ENCODE measurements around the gene WHRN. TPM values are rescaled to one million over a fixed set of nuclear protein-coding genes. Genes with fewer than 3 reads are reported as not detected.

The WHRN gene
- total RNA-seq, 1 donor from 2014 or later: 0.52 TPM

GRCh38 chr9:114385397-114386181 lies 119.7 kb downstream of the WHRN start:
- intact Hi-C loops (cut with micrococcal nuclease): loop anchor here (1.0 to 10.0 kb wide), 7 partner anchors 12 to 1161 kb away; partner anchors contain the start of genes ATP6V1G1, FKBP15, SLC31A1 and TMEM268

GRCh38 chr9:114384836-114385396 lies 120.4 kb downstream of the WHRN start:
- intact Hi-C loops (cut with micrococcal nuclease): loop anchor here (2.0 to 10.0 kb wide), 6 partner anchors 36 to 1160 kb away; partner anchors contain the start of genes ATP6V1G1, FKBP15, SLC31A1 and TMEM268

- intact Hi-C loops (cut with micrococcal nuclease): loop anchor here (2.0 to 10.0 kb wide), 4 partner anchors 36 to 1160 kb away; partner anchors contain the start of genes FKBP15 and SLC31A1
Measured at GRCh38 chr9:114384341-114384740, 120.9 kb downstream of the WHRN start.

GRCh38 chr9:114383521-114384231 lies 121.6 kb downstream of the WHRN start:
- intact Hi-C loops (cut with micrococcal nuclease): loop anchor here (2.0 to 10.0 kb wide), 4 partner anchors 35 to 1159 kb away; partner anchors contain the start of genes FKBP15 and SLC31A1

GRCh38 chr9:114382699-114383520 lies 122.4 kb downstream of the WHRN start:
- intact Hi-C loops (cut with micrococcal nuclease): loop anchor here (10.0 kb wide), 3 partner anchors 522 to 1158 kb away; partner anchors contain the start of genes FKBP15 and SLC31A1

GRCh38 chr9:114378883-114379282 lies 126.4 kb downstream of the WHRN start:
- intact Hi-C loops (cut with micrococcal nuclease): no loop called here

GRCh38 chr9:114378016-114378415 lies 127.3 kb downstream of the WHRN start:
- intact Hi-C loops (cut with micrococcal nuclease): no loop called here

GRCh38 chr9:114376586-114377445 lies 128.5 kb downstream of the WHRN start:
- intact Hi-C loops (cut with micrococcal nuclease): no loop called here

GRCh38 chr9:114375386-114376175 lies 129.7 kb downstream of the WHRN start:
- intact Hi-C loops (cut with micrococcal nuclease): no loop called here

GRCh38 chr9:114374936-114375335 lies 130.3 kb downstream of the WHRN start:
- intact Hi-C loops (cut with micrococcal nuclease): no loop called here

- intact Hi-C loops (cut with micrococcal nuclease): loop anchor here (1.0 kb wide), 3 partner anchors 11 to 24 kb away; no protein-coding TSS in a partner anchor
Measured at GRCh38 chr9:114373960-114374730, 131.1 kb downstream of the WHRN start.

- intact Hi-C loops (cut with micrococcal nuclease): loop anchor here (1.0 kb wide), 3 partner anchors 10 to 25 kb away; no protein-coding TSS in a partner anchor
Measured at GRCh38 chr9:114372921-114373448, 132.3 kb downstream of the WHRN start.

- intact Hi-C loops (cut with micrococcal nuclease): no loop called here
Measured at GRCh38 chr9:114371973-114372917, 133.0 kb downstream of the WHRN start.

- intact Hi-C loops (cut with micrococcal nuclease): no loop called here
Measured at GRCh38 chr9:114371343-114371944, 133.8 kb downstream of the WHRN start.

GRCh38 chr9:114370968-114371320 lies 134.3 kb downstream of the WHRN start:
- intact Hi-C loops (cut with micrococcal nuclease): no loop called here

- intact Hi-C loops (cut with micrococcal nuclease): no loop called here
Measured at GRCh38 chr9:114370251-114370967, 134.9 kb downstream of the WHRN start.
